PC-9 (cell line): ENCODE measurements around the gene TUBA3D.
"Not testable (repeated sequence)": the region's sequence is repeated elsewhere in the genome, so short reads cannot be mapped to it uniquely, and the experiment has no call there.

Source experiments
- CTCF ChIP-seq: fragments of 200-600 bp; sonication (generic); conservative IDR thresholded peaks from 2 replicates; pipeline ENCODE4 v1.6.1; 2017; ENCODE audit warnings: mixed run types, antibody characterized with exemption, mild to moderate bottlenecking, moderate library complexity
- EZH2 ChIP-seq: fragments of 200-600 bp; sonication (generic); IDR thresholded peaks from 2 replicates; pipeline ENCODE4 v1.8.0; 2017; ENCODE audit warnings: antibody characterized with exemption, low read depth

DNA sequence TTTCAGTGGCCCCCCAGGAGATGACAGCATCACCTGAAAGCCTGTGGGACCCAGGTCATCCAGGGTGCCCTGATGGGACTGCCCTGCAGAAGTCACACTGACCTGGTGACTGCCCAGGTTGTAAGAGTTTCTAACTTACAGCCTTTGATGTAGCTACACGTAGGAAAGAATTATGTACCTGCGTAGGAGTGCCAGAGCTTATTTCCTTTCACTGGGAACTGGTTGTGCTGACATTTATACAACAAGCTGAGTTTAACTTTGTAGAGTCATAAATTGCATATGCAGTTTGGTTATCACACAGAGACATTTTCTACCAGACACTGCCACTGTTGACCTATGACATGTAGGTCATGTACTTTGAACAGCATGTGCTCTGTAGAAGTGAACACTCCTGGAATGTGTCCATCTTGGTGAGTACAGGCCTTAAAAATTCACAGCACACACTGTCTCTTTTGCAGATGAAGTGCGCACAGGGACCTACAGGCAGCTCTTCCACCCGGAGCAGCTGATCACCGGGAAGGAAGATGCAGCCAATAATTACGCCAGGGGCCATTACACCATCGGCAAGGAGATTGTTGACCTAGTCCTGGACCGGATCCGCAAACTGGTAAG is 3.0 kb downstream of the TUBA3D start:
- not testable (repeated sequence) for TF ChIP-seq CTCF, EZH2
